ENCODE data around the gene UGT1A8.

DNA sequence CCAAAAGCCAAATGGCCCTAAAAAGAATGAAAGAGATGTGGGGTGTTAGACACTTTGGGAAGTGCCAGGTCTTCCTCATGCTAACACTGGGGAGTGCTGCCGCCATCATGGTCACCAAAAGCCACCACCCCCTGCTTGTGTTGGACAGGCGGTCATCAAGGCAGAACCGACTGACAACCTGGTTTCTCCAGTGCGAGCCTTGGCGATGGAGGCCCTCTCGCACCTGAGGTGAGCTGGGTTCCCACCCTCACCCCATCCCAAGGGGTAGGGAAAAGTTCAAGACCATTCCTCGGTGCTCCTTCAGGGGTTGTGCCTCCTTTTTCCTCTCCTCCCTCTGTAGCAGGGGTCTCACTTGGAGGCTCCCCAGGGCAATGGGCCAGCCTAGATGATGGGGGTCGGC, 194.3 kb downstream of the UGT1A8 start:
- TF ChIP-seq BHLHE40 (IDR thresholded peaks at IDR 0.05; ENCODE audit: borderline replicate concordance) (no peak), ARNT (IDR thresholded peaks at IDR 0.05) (no peak), FOXM1 (IDR thresholded peaks at IDR 0.05; ENCODE audit: borderline replicate concordance) (no peak), SP1 (IDR thresholded peaks at IDR 0.05) (no peak), ZNF384 (IDR thresholded peaks at IDR 0.05) (no peak)
- TF ChIP-seq, protein P1, sequence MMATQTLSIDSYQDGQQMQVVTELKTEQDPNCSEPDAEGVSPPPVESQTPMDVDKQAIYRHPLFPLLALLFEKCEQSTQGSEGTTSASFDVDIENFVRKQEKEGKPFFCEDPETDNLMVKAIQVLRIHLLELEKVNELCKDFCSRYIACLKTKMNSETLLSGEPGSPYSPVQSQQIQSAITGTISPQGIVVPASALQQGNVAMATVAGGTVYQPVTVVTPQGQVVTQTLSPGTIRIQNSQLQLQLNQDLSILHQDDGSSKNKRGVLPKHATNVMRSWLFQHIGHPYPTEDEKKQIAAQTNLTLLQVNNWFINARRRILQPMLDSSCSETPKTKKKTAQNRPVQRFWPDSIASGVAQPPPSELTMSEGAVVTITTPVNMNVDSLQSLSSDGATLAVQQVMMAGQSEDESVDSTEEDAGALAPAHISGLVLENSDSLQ (IDR thresholded peaks at IDR 0.05): no peak
